Measurements from ENCODE around the gene RBM19.
"Not testable (repeated sequence)": the region's sequence is repeated elsewhere in the genome, so short reads cannot be mapped to it uniquely, and the experiment has no call there.

RBM19 gene

GRCh38 chr12:113926788-113927187 is 39.3 kb downstream of the RBM19 start:
- DNase-seq: no peak

GRCh38 chr12:113924341-113924740 is 41.8 kb downstream of the RBM19 start:
- DNase-seq: no peak

- DNase-seq: no peak
These were observed 42.9 kb downstream of the RBM19 start for GRCh38 chr12:113923251-113923650.

- no peak for DNase-seq
These were observed 44.7 kb downstream of the RBM19 start for GRCh38 chr12:113921430-113921829.

GRCh38 chr12:113919791-113920190 is 46.3 kb downstream of the RBM19 start:
- no peak for DNase-seq

- DNase-seq: no peak
These were observed 47.8 kb downstream of the RBM19 start for GRCh38 chr12:113918306-113918705.

- no peak for DNase-seq
These were observed 48.7 kb downstream of the RBM19 start for GRCh38 chr12:113917393-113917792.

- no peak for DNase-seq
These were observed 51.3 kb downstream of the RBM19 start for GRCh38 chr12:113914806-113915205.

- no peak for DNase-seq
These were observed 51.9 kb downstream of the RBM19 start for GRCh38 chr12:113914176-113914575.

- peak; percentile 47 for DNase-seq
These were observed 53.3 kb downstream of the RBM19 start for GRCh38 chr12:113912760-113913329.

- DNase-seq: no peak
These were observed 54.0 kb downstream of the RBM19 start for GRCh38 chr12:113911971-113912759.

GRCh38 chr12:113910751-113911272 is 55.3 kb downstream of the RBM19 start:
- DNase-seq: no peak

GRCh38 chr12:113909776-113910420 is 56.2 kb downstream of the RBM19 start:
- DNase-seq: no peak

- DNase-seq: no peak
These were observed 57.5 kb downstream of the RBM19 start for GRCh38 chr12:113908584-113909100.

GRCh38 chr12:113907446-113908180 is 58.5 kb downstream of the RBM19 start:
- no peak for DNase-seq

- no peak for DNase-seq
These were observed 59.5 kb downstream of the RBM19 start for GRCh38 chr12:113906411-113907200.

- DNase-seq: no peak
These were observed 60.3 kb downstream of the RBM19 start for GRCh38 chr12:113905829-113906228.

GRCh38 chr12:113903381-113903863 is 62.7 kb downstream of the RBM19 start:
- no peak for DNase-seq

- DNase-seq: not testable (repeated sequence)
These were observed 64.8 kb downstream of the RBM19 start for GRCh38 chr12:113901319-113901718.

GRCh38 chr12:113900716-113901115 is 65.4 kb downstream of the RBM19 start:
- DNase-seq: no peak

GRCh38 chr12:113899561-113900471 is 66.3 kb downstream of the RBM19 start:
- peak; percentile 44 for DNase-seq
